ENCODE results near the gene RAE1. TPM values are rescaled to one million over a fixed set of nuclear protein-coding genes. Genes with fewer than 3 reads are reported as not detected.

RAE1 gene
- total and polyA plus RNA-seq, 2 experiments from 2014 or later: 35.4 to 43.3 TPM

DNA sequence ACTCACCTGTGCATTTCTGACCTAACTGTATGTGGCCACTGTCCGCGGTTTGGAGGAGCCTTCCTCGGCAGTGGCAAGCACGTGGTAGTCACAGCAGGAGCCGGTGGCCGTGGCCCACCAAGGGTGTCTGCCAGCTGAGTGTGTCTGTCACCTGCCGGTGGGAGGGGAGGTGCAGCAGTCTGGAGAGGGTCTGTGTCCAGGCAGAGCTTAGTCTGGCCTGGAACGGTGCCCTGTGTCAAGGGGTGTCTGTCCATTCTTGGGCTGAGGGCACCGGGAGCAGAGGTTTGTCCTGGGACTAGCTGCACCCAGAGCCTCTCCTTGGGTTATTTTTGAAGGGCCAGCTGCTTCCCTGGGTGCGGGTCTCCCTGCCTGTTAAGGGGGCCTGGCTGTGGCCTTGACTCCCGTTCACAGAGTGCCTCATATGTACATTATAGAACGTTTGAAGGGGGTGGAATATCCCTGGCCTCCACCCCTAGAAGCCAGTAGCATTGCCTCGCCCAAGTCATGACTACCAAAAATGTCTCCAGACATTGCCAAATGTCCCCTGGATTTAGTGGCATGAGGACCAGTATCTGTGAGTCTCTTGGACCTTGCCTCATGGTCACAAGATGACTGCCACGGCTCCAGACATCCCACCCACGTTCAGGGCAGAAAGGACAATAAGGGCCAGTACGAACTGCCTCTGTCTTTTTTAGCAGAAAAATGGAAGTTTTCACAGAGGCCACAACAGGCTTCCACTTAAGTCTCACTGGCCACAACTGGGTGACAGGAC is 45.3 kb downstream of the RAE1 start:
- Histone ChIP-seq H3K4me3 (no peak overlapping the region), H3K9me2 (ENCODE audit: insufficient read depth) (no peaks in the 10 kb centered on the region), H3K4me1 (ENCODE audit: insufficient read depth) (no peaks in the 10 kb centered on the region; the same call in 1 of the 2 replicates), H3K27me3 (ENCODE audit: insufficient read depth) (no peaks in the 10 kb centered on the region), H3K36me3 (ENCODE audit: insufficient read depth) (peaks cover 7% of the 10 kb centered on the region; the same call in 1 of the 2 replicates), H3K79me2 (replicated peaks; ENCODE audit: insufficient read depth) (peaks cover 88% of the 10 kb centered on the region), H3F3A (replicated peaks; ENCODE audit: low read depth) (no peaks in the 10 kb centered on the region), H3K4me2 (no peak overlapping the region), H4K20me1 (replicated peaks; ENCODE audit: insufficient read depth) (peaks cover 23% of the 10 kb centered on the region), H2AFZ (no peak overlapping the region), H3K27ac (ENCODE audit: low read depth) (0 out of 2 replicates have a peak overlapping the region, but pooled peaks have one; percentile 14)
- Mint-ChIP-seq H3K4me3 (no peak overlapping the region), H3K9me3 (no peaks in the 10 kb centered on the region), H3K27me3 (ENCODE audit: insufficient read depth, low read depth, poor library complexity) (peaks cover 8% of the 10 kb centered on the region), H3K27ac (peak overlapping the region; percentile 94), H3K36me3 (ENCODE audit: low read depth) (peaks cover 65% of the 10 kb centered on the region), H3K4me1 (peaks cover 38% of the 10 kb centered on the region)
- TF ChIP-seq EZH2 (IDR thresholded peaks at IDR 0.05; ENCODE audit: low read depth, unreplicated experiment) (no peak), STAT1 (IDR thresholded peaks at IDR 0.05; ENCODE audit: unreplicated experiment) (no peak), ZNF331 (CRISPR knock-in tag; IDR thresholded peaks at IDR 0.05; ENCODE audit: low read depth) (no peak), EZH2phosphoT487 (IDR thresholded peaks at IDR 0.05; ENCODE audit: unreplicated experiment) (no peak), ZNF114 (CRISPR knock-in tag; IDR thresholded peaks at IDR 0.05) (no peak), NANOG (IDR thresholded peaks at IDR 0.05; ENCODE audit: borderline replicate concordance) (no peak), JUNB (IDR thresholded peaks at IDR 0.05; ENCODE audit: unreplicated experiment) (no peak), POLR2AphosphoS5 (IDR thresholded peaks at IDR 0.05; ENCODE audit: low read depth) (no peak)
- TF ChIP-seq, protein P1, sequence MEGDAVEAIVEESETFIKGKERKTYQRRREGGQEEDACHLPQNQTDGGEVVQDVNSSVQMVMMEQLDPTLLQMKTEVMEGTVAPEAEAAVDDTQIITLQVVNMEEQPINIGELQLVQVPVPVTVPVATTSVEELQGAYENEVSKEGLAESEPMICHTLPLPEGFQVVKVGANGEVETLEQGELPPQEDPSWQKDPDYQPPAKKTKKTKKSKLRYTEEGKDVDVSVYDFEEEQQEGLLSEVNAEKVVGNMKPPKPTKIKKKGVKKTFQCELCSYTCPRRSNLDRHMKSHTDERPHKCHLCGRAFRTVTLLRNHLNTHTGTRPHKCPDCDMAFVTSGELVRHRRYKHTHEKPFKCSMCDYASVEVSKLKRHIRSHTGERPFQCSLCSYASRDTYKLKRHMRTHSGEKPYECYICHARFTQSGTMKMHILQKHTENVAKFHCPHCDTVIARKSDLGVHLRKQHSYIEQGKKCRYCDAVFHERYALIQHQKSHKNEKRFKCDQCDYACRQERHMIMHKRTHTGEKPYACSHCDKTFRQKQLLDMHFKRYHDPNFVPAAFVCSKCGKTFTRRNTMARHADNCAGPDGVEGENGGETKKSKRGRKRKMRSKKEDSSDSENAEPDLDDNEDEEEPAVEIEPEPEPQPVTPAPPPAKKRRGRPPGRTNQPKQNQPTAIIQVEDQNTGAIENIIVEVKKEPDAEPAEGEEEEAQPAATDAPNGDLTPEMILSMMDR (conservative IDR thresholded peaks at IDR 0.05; ENCODE audit: low read depth in 2 of 2): no peak
- TF ChIP-seq, protein P2, sequence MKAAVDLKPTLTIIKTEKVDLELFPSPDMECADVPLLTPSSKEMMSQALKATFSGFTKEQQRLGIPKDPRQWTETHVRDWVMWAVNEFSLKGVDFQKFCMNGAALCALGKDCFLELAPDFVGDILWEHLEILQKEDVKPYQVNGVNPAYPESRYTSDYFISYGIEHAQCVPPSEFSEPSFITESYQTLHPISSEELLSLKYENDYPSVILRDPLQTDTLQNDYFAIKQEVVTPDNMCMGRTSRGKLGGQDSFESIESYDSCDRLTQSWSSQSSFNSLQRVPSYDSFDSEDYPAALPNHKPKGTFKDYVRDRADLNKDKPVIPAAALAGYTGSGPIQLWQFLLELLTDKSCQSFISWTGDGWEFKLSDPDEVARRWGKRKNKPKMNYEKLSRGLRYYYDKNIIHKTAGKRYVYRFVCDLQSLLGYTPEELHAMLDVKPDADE (IDR thresholded peaks at IDR 0.05): no peak
- TF ChIP-seq, protein P3, sequence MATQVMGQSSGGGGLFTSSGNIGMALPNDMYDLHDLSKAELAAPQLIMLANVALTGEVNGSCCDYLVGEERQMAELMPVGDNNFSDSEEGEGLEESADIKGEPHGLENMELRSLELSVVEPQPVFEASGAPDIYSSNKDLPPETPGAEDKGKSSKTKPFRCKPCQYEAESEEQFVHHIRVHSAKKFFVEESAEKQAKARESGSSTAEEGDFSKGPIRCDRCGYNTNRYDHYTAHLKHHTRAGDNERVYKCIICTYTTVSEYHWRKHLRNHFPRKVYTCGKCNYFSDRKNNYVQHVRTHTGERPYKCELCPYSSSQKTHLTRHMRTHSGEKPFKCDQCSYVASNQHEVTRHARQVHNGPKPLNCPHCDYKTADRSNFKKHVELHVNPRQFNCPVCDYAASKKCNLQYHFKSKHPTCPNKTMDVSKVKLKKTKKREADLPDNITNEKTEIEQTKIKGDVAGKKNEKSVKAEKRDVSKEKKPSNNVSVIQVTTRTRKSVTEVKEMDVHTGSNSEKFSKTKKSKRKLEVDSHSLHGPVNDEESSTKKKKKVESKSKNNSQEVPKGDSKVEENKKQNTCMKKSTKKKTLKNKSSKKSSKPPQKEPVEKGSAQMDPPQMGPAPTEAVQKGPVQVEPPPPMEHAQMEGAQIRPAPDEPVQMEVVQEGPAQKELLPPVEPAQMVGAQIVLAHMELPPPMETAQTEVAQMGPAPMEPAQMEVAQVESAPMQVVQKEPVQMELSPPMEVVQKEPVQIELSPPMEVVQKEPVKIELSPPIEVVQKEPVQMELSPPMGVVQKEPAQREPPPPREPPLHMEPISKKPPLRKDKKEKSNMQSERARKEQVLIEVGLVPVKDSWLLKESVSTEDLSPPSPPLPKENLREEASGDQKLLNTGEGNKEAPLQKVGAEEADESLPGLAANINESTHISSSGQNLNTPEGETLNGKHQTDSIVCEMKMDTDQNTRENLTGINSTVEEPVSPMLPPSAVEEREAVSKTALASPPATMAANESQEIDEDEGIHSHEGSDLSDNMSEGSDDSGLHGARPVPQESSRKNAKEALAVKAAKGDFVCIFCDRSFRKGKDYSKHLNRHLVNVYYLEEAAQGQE (IDR thresholded peaks at IDR 0.05; ENCODE audit: unreplicated experiment): no peak
- DNase-seq (ENCODE audit: low spot score): no peak
- ATAC-seq: no peak
